Measurements from ENCODE around the gene ATP8A2. TPM values are rescaled to one million over a fixed set of nuclear protein-coding genes. Genes with fewer than 3 reads are reported as not detected.
A peak's percentile ranks its signal among the peaks of the same experiment; 100 is the strongest.

ATP8A2 gene
- total RNA-seq, 3 donors from 2014 or later (not counting 1 experiment from before 2014, with no cell fraction given): 0.43 to 0.68 (median 0.59) TPM

DNA sequence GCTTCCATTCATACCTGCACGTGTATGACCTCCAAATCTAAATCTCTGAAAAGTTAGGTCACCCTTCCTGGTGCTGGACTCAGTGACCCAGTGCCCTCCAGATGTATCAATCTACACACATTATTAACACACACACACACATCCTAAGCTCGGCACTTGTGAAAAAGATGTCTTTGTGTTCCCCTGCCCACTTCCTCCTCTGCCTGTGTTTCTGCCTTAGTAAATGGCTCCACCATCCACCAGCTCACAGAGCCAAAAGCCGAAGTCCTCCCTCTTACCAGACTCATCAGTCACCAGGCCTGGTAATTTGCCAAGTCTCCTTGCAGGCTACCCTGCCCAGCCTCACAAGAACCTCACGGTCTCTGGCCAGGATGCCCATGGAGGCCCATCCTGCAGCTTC, 548.5 kb downstream of the ATP8A2 start:
- Histone ChIP-seq H3K27ac (ENCODE audit: low read length) (no peak overlapping the region), H3K27me3 (ENCODE audit: control insufficient read depth, insufficient read depth, low read length) (no peaks in the 10 kb centered on the region), H3K36me3 (ENCODE audit: control insufficient read depth, insufficient read depth, low read length) (no peaks in the 10 kb centered on the region), H3K4me3 (ENCODE audit: low read length) (no peak overlapping the region), H3K9me3 (ENCODE audit: control insufficient read depth, insufficient read depth, low read length) (no peaks in the 10 kb centered on the region), H3K4me1 (ENCODE audit: control insufficient read depth, insufficient read depth, low read length) (no peaks in the 10 kb centered on the region)
- ATAC-seq (no peak), DNase-seq (peak in 1 of 2 donors; percentile 11)
- TF ChIP-seq, protein P1, sequence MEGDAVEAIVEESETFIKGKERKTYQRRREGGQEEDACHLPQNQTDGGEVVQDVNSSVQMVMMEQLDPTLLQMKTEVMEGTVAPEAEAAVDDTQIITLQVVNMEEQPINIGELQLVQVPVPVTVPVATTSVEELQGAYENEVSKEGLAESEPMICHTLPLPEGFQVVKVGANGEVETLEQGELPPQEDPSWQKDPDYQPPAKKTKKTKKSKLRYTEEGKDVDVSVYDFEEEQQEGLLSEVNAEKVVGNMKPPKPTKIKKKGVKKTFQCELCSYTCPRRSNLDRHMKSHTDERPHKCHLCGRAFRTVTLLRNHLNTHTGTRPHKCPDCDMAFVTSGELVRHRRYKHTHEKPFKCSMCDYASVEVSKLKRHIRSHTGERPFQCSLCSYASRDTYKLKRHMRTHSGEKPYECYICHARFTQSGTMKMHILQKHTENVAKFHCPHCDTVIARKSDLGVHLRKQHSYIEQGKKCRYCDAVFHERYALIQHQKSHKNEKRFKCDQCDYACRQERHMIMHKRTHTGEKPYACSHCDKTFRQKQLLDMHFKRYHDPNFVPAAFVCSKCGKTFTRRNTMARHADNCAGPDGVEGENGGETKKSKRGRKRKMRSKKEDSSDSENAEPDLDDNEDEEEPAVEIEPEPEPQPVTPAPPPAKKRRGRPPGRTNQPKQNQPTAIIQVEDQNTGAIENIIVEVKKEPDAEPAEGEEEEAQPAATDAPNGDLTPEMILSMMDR (IDR thresholded peaks at IDR 0.05): no peak
- Mint-ChIP-seq H3K4me1 (peaks cover 0 to 5% of the 10 kb centered on the region in 2 donors), H3K36me3 (no peaks in the 10 kb centered on the region), H3K9me3 (no peaks in the 10 kb centered on the region), H3K27me3 (ENCODE audit: low read depth in 2 of 2) (peaks cover 2 to 9% of the 10 kb centered on the region in 2 donors), H3K27ac (no peak overlapping the region), H3K4me3 (no peak overlapping the region)
- intact Hi-C loops (cut with micrococcal nuclease): no loop called here
- 81% methylated on average over 4 of the region's 4 CpGs for WGBS (ENCODE audit: insufficient coverage)

DNA sequence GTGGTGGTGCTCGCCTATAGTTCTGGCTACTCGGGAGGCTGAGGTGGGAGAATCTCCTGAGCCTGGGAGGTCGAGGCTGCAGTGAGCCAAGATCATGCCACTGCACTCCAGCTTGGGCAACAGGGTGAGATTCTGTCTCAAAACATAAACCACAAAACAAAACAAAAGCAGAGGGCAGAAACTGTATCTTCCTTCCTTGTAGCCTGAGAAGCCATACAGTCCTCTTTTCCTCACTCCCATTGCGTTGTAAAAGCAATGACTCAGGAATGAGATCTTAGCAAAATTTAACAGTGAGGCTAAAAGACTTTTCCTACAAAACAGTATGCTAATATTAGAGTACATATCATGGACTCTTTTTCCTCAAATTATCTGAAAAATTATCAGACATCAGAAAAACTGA, 549.2 kb downstream of the ATP8A2 start:
- WGBS (ENCODE audit: insufficient coverage): 86% methylated on average over 4 of the region's 4 CpGs
- no peak overlapping the region for H3K4me3 Mint-ChIP-seq

DNA sequence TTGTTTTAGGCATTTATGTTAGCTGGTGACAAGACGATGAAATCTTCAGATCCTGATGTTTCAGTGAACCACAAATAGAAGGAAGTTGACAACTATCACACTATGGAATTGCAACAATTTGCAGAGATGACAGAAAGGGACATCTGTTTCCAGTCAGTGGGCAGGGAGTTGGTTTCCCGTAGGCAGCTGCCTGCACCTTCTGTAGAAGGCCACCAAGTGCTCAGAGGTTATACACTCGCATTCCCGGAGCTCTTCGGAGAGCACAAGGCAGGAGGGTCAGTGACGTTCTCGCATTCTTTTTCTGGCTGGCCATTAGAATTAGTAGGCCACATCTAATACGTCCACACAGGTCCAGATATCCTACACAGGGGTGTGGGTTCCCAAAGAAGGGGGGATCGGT, 550.6 kb downstream of the ATP8A2 start:
- Mint-ChIP-seq H3K27ac (no peak overlapping the region), H3K36me3 (no peaks in the 10 kb centered on the region), H3K4me1 (peaks cover 0 to 5% of the 10 kb centered on the region in 2 donors), H3K27me3 (ENCODE audit: low read depth in 2 of 2) (peaks cover 1 to 2% of the 10 kb centered on the region in 2 donors), H3K4me3 (no peak overlapping the region), H3K9me3 (no peaks in the 10 kb centered on the region)
- TF ChIP-seq, protein P1 (IDR thresholded peaks at IDR 0.05): no peak
- H3K9me3 ChIP-seq (ENCODE audit: control insufficient read depth, insufficient read depth, low read length): no peaks in the 10 kb centered on the region
- no peak for ATAC-seq
- no peaks in the 10 kb centered on the region for H3K4me1 ChIP-seq (ENCODE audit: control insufficient read depth, insufficient read depth, low read length)
- intact Hi-C loops (cut with micrococcal nuclease): no loop called here
- 77% methylated on average over 9 of the region's 9 CpGs for WGBS (ENCODE audit: insufficient coverage)
- H3K4me3 ChIP-seq (ENCODE audit: low read length): no peak overlapping the region
- H3K36me3 ChIP-seq (ENCODE audit: control insufficient read depth, insufficient read depth, low read length): no peaks in the 10 kb centered on the region
- no peak overlapping the region for H3K27ac ChIP-seq (ENCODE audit: low read length)
- DNase-seq: no peak
- no peaks in the 10 kb centered on the region for H3K27me3 ChIP-seq (ENCODE audit: control insufficient read depth, insufficient read depth, low read length)

More for the DNA sequence above, 549.2 kb downstream of the ATP8A2 start:
- no peaks in the 10 kb centered on the region for H3K27me3 ChIP-seq (ENCODE audit: control insufficient read depth, insufficient read depth, low read length)
- no peaks in the 10 kb centered on the region for H3K4me1 ChIP-seq (ENCODE audit: control insufficient read depth, insufficient read depth, low read length)
- ATAC-seq: no peak
- no peak for DNase-seq
- no peak overlapping the region for H3K27ac Mint-ChIP-seq
- peaks cover 0 to 5% of the 10 kb centered on the region in 2 donors for H3K4me1 Mint-ChIP-seq
- H3K27me3 Mint-ChIP-seq (ENCODE audit: low read depth in 2 of 2): peaks cover 2 to 9% of the 10 kb centered on the region in 2 donors
- no peaks in the 10 kb centered on the region for H3K9me3 ChIP-seq (ENCODE audit: control insufficient read depth, insufficient read depth, low read length)
- no peaks in the 10 kb centered on the region for H3K36me3 Mint-ChIP-seq
- intact Hi-C loops (cut with micrococcal nuclease): no loop called here
- H3K4me3 ChIP-seq (ENCODE audit: low read length): no peak overlapping the region
- no peaks in the 10 kb centered on the region for H3K9me3 Mint-ChIP-seq
- no peaks in the 10 kb centered on the region for H3K36me3 ChIP-seq (ENCODE audit: control insufficient read depth, insufficient read depth, low read length)
- TF ChIP-seq, protein P1 (IDR thresholded peaks at IDR 0.05): no peak
- no peak overlapping the region for H3K27ac ChIP-seq (ENCODE audit: low read length)

Data from natural killer cell (primary cell).